IPS-18c (cell line): ENCODE results near the gene MROH2B.

ENCODE experiments used
- H3K4me3 ChIP-seq: 2 replicates; pipeline ENCODE4 v1.7.0; 2013; ENCODE audit warnings: low read depth, mild to moderate bottlenecking, low read length, moderate library complexity; ENCODE audit not compliant: insufficient read depth
- H3K9me3 ChIP-seq: one replicate; pipeline ENCODE4 v1.6.1; 2013; ENCODE audit warnings: mild to moderate bottlenecking, low read length, moderate library complexity; ENCODE audit not compliant: control insufficient read depth, insufficient read depth

Gene MROH2B

DNA sequence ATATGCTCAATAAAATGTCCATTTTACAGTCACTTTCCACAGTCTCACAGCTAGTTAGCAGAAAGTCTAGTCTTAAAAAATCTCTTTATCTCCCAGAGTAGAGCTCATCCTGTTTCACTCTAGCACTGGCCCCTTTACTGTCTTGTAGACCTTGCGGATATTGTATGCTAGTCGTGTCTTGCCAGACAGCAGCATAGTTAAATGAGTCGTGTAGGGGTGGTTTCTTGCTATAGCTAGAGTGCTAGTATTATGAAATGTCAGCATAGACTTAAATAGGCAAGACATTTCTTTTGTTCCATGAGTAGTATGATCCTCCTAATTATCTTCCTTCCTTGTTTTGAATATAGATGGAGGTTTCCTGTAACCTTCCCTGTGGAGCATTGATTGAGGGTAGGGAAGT, 84.5 kb downstream of the MROH2B start:
- Histone ChIP-seq H3K9me3 (no peaks in the 10 kb centered on the region), H3K4me3 (no peak overlapping the region)

DNA sequence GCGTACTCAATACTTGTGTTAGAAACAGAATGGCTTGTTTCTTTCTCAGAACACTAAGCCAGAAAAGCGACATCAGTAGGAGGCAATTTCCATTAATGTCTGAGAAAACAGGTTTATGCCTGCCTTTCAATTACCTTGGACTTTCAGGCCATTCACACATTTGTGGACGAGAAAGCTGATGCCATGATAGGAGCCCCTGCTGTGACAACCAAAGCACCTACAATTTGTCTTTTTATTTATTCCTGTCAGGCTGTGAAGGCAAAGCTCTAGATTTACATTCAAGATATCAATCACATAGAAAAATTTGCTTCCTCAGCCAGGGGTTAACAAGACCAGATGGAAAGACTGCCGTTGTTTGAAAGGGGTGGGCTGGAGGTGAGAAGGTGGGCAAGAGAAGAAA, 85.6 kb downstream of the MROH2B start:
- Histone ChIP-seq H3K9me3 (no peaks in the 10 kb centered on the region), H3K4me3 (no peak overlapping the region)

- Histone ChIP-seq H3K9me3 (no peaks in the 10 kb centered on the region), H3K4me3 (no peak overlapping the region)
Observed at GRCh38 chr5:40984884-40985283, 86.3 kb downstream of the MROH2B start.

DNA sequence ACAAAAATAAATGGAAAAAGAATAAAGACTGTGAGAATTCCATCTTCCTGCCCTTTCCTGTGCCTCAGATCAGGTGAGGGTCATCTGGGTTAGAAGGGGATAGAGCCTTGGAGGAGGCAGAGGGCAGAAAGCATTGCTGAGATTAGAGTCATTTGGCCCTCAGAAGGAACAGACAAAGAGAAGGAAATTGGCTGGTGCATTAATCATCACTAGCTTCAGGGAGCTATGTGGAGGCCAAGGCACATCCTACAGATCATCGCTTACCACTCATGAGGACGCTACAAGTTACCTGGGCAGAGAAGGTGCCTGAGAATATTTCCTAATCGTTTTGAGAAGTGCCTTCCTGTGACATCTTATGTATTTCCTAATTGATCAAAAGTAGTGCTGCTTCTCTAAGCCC, 87.4 kb downstream of the MROH2B start:
- Histone ChIP-seq H3K9me3 (no peaks in the 10 kb centered on the region), H3K4me3 (no peak overlapping the region)

GRCh38 chr5:40981420-40981819, 89.7 kb downstream of the MROH2B start:
- H3K9me3 ChIP-seq, result no peaks in the 10 kb centered on the region

DNA sequence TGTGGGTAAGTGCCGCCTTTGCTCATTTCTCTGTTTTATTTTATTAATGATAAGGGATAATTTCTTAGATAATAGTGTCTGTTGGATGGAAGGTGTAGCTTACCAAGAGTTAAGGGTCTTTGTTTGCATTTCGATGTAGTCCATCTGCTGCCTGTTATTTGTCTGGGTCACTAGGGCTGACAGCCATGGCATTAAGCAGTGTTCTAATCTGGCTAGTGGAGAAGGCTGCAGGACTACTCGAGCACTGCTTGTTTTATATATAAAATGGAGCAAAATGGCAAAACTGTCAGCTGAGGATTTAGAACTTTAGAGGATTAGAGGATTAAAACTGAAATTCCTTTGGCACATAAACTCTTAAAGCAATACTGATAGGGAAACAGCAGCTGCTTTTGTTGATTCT, 94.3 kb downstream of the MROH2B start:
- Histone ChIP-seq H3K9me3 (no peaks in the 10 kb centered on the region), H3K4me3 (no peak overlapping the region)

More at GRCh38 chr5:40981420-40981819, 89.7 kb downstream of the MROH2B start:
- no peak overlapping the region for H3K4me3 ChIP-seq

GRCh38 chr5:40976041-40976440, 95.1 kb downstream of the MROH2B start:
- no peaks in the 10 kb centered on the region for H3K9me3 ChIP-seq
- no peak overlapping the region for H3K4me3 ChIP-seq

- no peak overlapping the region for H3K4me3 ChIP-seq
- no peaks in the 10 kb centered on the region for H3K9me3 ChIP-seq
Observed at GRCh38 chr5:40973364-40974004, 97.7 kb downstream of the MROH2B start.

DNA sequence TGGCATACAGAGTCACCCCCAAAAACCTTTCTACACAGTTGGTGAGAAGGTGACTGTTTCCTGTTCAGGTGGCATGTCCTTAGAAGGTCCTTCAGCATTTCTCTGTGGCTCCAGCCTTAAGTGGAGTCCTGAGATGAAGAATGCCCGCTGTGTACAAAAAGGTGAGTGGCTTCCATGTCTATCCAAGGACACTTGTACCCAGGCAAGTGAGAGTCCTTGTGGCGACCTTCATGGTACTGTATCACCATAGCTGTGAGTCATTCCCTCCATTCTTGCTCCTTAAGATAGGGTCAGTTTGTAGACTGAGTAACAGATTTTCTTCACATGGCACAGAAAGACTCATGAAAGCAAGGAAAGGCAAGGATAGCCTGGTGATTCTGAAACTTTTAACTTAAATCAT, 98.7 kb downstream of the MROH2B start:
- Histone ChIP-seq H3K9me3 (no peaks in the 10 kb centered on the region), H3K4me3 (no peak overlapping the region)

GRCh38 chr5:40962207-40962955, 108.8 kb downstream of the MROH2B start:
- Histone ChIP-seq H3K9me3 (no peaks in the 10 kb centered on the region), H3K4me3 (no peak overlapping the region)

DNA sequence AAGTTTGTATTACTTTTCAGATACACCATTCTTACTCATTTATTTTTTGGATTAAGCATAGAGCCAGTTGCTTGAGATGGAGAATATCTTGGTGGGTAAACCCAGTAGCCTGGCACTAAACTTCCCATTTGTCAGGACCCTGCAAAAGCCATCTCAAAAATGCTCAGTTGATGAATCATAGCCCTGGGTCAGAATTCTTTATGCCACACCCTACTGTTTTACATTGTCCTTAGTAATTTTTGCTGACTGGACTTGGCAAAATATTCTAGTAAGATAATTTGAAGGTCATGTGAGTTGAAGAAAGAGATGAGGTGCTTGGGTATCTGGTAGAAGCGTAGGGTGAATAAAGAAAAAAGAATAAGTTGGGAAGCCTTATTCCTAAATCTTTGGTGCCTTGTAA, 111.1 kb downstream of the MROH2B start:
- Histone ChIP-seq H3K9me3 (no peaks in the 10 kb centered on the region), H3K4me3 (no peak overlapping the region)

DNA sequence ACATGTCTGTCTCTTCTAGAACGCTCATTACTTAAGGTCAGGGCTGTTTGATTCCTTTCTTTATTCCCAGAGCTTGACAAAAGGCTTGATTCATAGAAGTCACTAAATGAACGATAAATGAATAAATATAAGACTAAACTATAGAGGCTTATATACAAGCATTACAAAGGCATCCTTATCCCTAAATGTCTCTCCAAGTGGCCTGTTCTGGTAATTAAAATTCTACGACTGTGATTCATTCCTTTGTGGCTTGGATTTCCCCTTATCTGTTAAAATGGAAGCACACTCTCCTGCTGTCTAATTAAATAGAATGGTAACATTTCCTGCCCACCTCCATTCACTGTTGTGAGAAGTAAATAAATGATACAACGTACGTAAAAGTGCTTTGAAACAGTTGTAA, 112.3 kb downstream of the MROH2B start:
- Histone ChIP-seq H3K9me3 (no peaks in the 10 kb centered on the region), H3K4me3 (no peak overlapping the region)

- Histone ChIP-seq H3K9me3 (no peaks in the 10 kb centered on the region), H3K4me3 (no peak overlapping the region)
Observed at GRCh38 chr5:40957048-40957447, 114.1 kb downstream of the MROH2B start.

DNA sequence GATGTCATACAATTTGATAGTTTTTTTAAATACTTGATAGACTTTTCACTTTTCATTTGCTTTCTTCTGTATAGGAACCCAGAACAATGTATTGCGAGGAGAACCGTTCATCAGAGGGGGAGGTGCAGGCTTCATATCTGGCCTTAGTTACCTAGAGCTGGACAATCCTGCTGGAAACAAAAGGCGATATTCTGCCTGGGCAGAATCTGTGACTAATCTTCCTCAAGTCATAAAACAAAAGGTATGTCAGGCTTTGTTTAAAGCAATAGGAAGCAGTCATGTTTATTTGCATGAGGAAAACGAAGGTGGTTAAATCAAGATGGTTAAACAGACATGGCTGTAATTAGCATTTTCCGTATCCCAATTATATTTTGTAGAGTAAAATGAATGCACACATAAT, 115.8 kb downstream of the MROH2B start:
- no peaks in the 10 kb centered on the region for H3K9me3 ChIP-seq
- no peak overlapping the region for H3K4me3 ChIP-seq
